ENCODE results near the gene FABP1. TPM values are rescaled to one million over a fixed set of nuclear protein-coding genes. Genes with fewer than 3 reads are reported as not detected.

FABP1 gene
- total RNA-seq, 4 donors from 2014 or later, result 598 to 2,513 (median 1,116) TPM

DNA sequence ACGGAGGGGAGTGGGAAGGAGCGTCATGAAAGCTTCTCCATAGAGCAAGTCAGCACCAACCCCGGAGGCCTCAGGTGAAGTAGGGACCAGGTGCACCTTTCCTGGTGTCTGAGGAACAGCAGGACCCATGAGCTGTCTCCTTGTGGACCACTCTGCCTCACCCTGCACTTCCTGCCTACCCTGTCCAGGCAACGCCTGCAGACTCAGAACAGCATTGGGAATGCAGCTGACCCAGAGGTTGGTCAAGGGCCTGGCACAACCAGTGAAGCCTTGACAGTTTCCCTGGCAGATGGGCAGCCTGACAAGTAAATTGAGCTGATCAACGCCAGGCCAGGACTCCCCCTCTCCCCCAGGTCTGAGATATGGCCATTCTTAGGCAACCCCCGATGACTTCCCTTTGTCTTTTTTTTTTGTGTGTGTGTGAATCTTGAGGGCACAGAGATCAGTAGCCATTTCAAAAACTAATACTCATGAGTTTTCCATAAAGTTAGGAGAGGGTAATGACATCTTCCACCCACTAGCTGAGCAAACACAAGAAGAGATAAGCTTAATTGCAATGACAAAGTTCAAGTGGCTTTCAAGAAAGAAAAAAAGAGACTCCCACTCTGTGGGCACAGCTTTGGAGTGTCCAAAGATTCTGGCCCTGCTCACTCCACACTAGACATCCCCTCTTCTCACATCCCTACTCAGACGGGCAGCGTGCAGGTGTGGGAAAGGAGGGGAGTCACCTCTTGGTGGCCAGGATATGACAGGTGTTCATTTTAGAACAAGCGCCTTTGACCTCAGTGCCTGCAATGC, 3.5 kb upstream of the FABP1 start:
- peak in 1 of 3 donors; percentile 69 for DNase-seq
- peak overlapping the region in 3 of 4 donors; percentile 62 to 96 (median 86) for H3K27ac ChIP-seq
- H3K9me3 ChIP-seq, result no peaks in the 10 kb centered on the region
- H3K4me3 ChIP-seq, result no peak overlapping the region
- no peaks in the 10 kb centered on the region for H3K27me3 ChIP-seq
- H3K4me1 ChIP-seq, result peaks cover 0 to 28% (median 4%) of the 10 kb centered on the region in 4 donors
- no peaks in the 10 kb centered on the region for H3K36me3 ChIP-seq
- TF ChIP-seq POLR2A (IDR thresholded peaks at IDR 0.05), result no peak
- TF ChIP-seq, protein P1, sequence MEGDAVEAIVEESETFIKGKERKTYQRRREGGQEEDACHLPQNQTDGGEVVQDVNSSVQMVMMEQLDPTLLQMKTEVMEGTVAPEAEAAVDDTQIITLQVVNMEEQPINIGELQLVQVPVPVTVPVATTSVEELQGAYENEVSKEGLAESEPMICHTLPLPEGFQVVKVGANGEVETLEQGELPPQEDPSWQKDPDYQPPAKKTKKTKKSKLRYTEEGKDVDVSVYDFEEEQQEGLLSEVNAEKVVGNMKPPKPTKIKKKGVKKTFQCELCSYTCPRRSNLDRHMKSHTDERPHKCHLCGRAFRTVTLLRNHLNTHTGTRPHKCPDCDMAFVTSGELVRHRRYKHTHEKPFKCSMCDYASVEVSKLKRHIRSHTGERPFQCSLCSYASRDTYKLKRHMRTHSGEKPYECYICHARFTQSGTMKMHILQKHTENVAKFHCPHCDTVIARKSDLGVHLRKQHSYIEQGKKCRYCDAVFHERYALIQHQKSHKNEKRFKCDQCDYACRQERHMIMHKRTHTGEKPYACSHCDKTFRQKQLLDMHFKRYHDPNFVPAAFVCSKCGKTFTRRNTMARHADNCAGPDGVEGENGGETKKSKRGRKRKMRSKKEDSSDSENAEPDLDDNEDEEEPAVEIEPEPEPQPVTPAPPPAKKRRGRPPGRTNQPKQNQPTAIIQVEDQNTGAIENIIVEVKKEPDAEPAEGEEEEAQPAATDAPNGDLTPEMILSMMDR (IDR thresholded peaks at IDR 0.05), result peak in 3 of 6 experiments; percentile 18 to 41 (median 33)

DNA sequence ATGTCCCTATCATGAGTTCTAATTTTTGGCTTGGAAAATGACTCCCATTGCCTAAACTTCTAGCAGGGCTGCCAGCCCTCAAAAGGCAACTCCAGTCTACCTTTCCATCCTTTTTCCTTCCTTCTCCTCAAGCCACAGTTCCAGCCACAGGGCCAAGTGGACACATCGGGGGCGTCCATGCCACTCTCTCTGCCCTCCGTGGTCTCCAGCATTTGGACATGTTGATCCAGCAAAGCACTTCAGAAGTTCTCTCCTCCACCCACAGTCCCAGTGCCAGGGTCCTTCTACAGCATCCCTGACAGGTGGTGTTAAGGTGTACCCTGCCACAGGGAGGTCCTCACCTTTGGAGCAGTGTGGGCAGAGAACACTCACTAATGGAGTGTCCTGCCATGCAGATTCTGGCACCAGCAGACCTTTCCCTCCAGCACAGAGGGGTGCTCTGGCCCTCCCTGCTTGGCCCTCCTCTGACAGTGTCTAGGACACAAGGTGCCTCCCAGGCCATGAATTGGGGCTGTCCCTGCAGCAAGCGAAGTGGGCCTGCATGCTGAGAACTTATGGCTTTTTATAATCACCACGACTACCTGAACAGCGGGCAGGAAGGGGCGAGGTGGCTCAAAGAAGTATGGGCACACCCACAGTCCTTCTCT, 1.6 kb upstream of the FABP1 start:
- Histone ChIP-seq H3K27me3 (no peaks in the 10 kb centered on the region), H3K36me3 (no peaks in the 10 kb centered on the region), H3K4me3 (no peak overlapping the region), H3K27ac (peak overlapping the region in 3 of 4 donors; percentile 62 to 96 (median 86)), H3K4me1 (peaks cover 0 to 28% (median 4%) of the 10 kb centered on the region in 4 donors), H3K9me3 (no peaks in the 10 kb centered on the region)
- TF ChIP-seq, protein P1 (IDR thresholded peaks at IDR 0.05), result no peak
- no peak for DNase-seq

DNA sequence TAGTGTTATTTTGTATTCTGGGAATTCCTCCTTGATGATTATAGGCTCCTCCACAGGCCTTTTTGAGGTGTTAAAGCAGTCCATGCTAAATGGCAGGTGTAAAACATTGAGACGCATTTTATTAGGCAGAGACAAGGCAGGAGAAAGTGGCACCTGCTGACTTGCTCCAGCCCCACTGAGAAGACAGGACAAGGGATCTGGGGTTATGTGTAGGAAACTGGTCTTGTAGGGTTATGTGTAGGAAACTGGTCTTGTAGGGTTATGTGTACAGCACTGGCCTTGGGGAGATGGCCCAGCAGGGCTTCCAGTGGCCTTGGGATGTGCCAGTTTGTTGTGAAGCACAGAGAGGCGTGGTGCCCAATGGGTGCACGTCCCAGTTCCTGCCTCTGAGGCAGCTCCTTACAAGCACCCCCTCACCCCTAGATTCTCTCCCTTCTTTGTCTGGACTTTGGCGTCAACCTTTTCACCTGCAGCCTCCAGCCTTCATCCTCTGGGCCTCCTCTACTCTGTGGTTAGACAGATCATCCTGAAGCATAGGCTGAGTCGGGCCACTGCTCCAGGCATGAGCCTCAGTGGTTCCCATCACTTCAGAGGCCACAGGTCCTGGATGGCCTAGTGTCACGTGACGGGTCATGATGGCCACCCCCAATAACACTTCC, 921 bp upstream of the FABP1 start:
- Histone ChIP-seq H3K27me3 (no peaks in the 10 kb centered on the region), H3K4me3 (no peak overlapping the region), H3K27ac (peak overlapping the region in 3 of 4 donors; percentile 62 to 96 (median 86)), H3K36me3 (peaks cover 0 to 4% (median 0%) of the 10 kb centered on the region in 3 donors), H3K9me3 (no peaks in the 10 kb centered on the region), H3K4me1 (peaks cover 0 to 28% (median 4%) of the 10 kb centered on the region in 4 donors)
- TF ChIP-seq, protein P1 (IDR thresholded peaks at IDR 0.05), result no peak
- no peak for TF ChIP-seq POLR2A (IDR thresholded peaks at IDR 0.05)
- no peak for DNase-seq

GRCh38 chr2:88127638-88127887, 299 bp downstream of the FABP1 start:
- Histone ChIP-seq H3K36me3 (peaks cover 0 to 4% (median 0%) of the 10 kb centered on the region in 3 donors), H3K27me3 (no peaks in the 10 kb centered on the region), H3K27ac (peak overlapping the region in 3 of 4 donors; percentile 57 to 96 (median 86)), H3K4me1 (peaks cover 0 to 28% (median 4%) of the 10 kb centered on the region in 4 donors), H3K4me3 (peak overlapping the region in 3 of 4 donors; percentile 22 to 67 (median 48)), H3K9me3 (no peaks in the 10 kb centered on the region)
- TF ChIP-seq, protein P1 (IDR thresholded peaks at IDR 0.05), result no peak
- no peak for TF ChIP-seq POLR2A (IDR thresholded peaks at IDR 0.05)
- peak in 1 of 3 donors; percentile 54 for DNase-seq

DNA sequence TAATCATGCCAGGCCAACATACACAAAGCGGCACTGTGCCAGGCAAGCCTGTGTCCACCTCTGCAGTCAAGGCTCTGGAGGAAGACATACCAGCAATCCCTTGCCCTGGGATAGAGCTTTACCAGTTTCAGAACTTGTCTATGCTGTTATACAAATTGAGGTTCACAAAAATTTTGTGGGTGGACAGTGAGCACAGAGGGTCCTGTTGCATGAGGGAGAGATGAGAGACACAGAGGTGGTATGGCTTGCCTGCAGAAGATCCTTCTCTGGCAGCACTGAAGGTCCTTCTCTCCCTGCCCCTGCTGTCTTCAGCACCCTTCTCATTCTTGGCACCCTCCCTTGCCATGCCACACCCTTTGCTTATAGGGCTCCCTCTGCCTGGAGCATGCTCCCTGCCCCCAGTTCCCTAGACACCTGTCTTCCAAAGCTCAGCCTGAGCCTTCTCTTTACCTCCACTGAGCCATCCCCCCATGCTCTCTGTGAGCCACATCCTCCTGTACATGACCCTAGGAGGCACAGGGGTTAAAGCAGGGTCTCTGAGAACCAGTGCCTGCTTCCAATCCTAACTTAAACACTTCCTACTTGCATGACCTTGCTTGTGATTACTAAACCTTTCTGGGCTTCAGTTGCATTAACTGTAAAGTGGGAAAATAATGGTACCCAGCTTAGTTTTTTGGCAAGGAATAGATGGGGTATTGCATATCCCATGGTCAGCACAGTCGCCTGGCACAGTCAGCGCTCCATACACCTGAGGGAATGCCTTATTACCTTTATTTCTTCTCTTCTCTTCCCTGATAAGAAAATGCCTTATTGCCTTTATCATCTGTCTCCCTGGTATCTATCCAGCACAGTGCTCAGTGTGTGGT, 857 bp downstream of the FABP1 start:
- peaks cover 0 to 4% (median 0%) of the 10 kb centered on the region in 3 donors for H3K36me3 ChIP-seq
- peaks cover 0 to 28% (median 4%) of the 10 kb centered on the region in 4 donors for H3K4me1 ChIP-seq
- H3K27ac ChIP-seq, result peak overlapping the region in 3 of 4 donors; percentile 57 to 96 (median 86)
- H3K9me3 ChIP-seq, result no peaks in the 10 kb centered on the region
- peak in 1 of 2 donors; percentile 5 for TF ChIP-seq POLR2A (IDR thresholded peaks at IDR 0.05)
- TF ChIP-seq, protein P1 (IDR thresholded peaks at IDR 0.05), result no peak
- DNase-seq, result peak in 1 of 3 donors; percentile 60
- peak overlapping the region in 3 of 4 donors; percentile 22 to 67 (median 48) for H3K4me3 ChIP-seq
- no peaks in the 10 kb centered on the region for H3K27me3 ChIP-seq

All from Peyer's patch (tissue), 4 donors.